ENCODE results near the gene TLX3.
"Not testable (repeated sequence)": the region's sequence is repeated elsewhere in the genome, so short reads cannot be mapped to it uniquely, and the experiment has no call there.

The TLX3 gene

DNA sequence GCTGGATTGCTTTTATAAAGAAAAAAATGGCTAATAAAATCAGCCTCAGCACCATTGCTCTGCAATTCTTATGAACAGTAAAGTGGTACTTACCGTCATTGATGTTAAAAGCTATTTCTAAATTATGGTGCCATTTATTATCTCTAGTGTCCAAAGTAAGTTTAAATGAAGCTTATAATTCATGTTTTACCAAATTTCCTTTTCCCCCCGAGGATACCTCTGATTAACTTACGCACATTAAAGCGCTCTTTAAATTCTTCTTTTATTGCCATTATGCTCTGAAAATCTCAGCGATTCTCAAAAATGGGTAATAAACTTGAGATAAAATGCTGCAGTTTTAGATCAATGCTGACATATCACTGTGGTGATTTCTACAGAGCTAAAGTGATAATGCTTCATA is 13.5 kb downstream of the TLX3 start:
- in situ Hi-C loops (cut with HindIII; ENCODE audit: low sequenced_read_pairs) = no loop called here

DNA sequence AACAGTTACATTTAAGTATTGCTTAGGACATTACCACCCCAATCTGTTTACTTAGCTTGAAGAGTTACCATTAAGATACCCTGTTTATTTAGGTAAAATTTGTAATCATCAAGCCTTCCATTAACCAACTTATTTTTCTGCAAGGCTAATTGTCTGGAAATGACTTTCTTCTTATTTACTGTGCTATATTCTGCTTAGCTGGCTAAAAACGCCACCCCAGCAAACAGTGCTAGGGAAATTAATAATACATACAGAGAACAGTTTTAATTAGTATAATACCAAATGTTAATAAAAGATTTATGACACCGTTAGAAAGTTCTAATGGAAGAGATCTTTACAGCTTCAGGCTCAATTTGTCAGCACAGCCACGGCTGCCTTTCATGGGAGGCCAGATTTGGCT is 14.0 kb downstream of the TLX3 start:
- in situ Hi-C loops (cut with HindIII; ENCODE audit: low sequenced_read_pairs) = no loop called here

DNA sequence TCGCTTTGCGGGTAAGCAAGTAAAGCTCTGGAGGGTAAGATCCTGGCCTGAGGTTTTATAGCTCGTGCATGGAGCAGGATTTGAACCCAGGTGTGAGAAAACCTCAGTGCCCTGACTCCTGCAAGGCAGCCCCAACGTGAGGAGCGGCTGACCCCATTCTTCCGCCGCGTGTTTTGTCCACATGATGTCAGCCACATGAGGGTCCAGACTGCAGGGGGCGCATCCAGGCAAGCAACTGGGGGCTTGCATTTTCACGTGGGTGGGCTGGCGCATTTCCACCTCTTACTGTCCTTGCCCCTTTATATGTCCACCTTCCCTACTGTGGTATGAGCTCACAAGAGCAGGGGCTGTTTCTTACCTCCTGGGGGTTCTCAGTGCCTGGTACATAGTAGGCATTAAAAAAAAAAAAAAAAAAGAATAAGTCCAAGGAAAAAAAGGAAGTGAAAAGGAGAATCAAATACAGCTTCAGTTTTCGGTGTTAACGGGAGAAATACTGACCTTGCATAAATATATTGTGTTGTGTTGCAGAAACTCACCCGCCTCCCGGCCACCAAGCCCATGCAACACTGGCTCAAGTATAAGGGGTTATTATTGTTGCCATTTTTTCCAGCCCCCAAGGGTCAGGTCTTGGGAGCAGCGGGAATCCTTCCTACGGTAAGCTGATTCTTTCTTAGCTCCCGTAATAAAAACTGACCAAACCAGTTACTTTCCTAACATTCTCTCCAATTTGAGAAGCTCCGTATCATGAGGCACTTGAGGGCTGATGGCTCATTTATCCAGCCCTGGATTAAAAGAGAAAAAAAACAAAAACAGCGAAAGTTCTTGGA is 15.0 kb downstream of the TLX3 start:
- in situ Hi-C loops (cut with HindIII; ENCODE audit: low sequenced_read_pairs) = no loop called here

DNA sequence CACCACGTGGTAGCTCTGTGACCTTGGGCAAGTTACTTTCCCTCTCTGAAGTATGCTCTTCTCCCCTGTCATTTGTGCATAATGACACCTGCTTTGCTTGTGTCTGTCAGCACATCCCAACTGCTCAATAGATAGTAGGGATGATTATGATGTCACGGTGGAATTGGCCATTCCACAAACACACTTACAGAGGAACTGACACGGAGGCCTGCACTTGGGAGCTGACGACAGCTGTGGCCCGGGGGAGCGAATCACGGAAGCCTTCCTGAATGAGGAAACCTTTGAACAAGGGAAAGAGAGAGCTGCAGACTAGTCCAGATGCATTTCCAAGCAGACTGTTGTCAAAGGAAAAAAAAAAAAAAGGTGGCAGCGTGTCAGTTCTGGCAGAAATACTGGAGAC is 21.0 kb downstream of the TLX3 start:
- in situ Hi-C loops (cut with HindIII; ENCODE audit: low sequenced_read_pairs) = no loop called here

DNA sequence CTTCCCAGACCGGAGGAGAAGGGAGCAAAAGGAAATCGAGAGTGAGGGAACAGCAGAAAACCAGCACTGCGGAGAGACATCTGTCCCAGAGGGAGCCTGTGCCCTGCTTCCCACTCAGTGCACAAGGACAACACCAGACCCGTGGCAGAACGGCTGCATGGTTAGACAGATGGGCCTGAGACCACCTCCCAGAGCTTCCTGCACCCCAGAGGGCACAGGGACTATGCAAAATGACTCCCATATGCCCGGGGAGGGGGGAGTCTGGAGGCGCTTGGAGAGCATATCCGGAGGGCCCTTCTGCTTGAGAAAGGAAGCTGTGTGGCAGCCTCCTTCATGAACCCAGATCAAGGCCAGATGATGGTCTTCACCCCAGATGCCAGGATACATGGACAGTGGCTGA is 26.6 kb downstream of the TLX3 start:
- in situ Hi-C loops (cut with HindIII; ENCODE audit: low sequenced_read_pairs) = loop anchor here (5.0 kb wide), 2 partner anchors 43 to 88 kb away; no protein-coding TSS in a partner anchor

DNA sequence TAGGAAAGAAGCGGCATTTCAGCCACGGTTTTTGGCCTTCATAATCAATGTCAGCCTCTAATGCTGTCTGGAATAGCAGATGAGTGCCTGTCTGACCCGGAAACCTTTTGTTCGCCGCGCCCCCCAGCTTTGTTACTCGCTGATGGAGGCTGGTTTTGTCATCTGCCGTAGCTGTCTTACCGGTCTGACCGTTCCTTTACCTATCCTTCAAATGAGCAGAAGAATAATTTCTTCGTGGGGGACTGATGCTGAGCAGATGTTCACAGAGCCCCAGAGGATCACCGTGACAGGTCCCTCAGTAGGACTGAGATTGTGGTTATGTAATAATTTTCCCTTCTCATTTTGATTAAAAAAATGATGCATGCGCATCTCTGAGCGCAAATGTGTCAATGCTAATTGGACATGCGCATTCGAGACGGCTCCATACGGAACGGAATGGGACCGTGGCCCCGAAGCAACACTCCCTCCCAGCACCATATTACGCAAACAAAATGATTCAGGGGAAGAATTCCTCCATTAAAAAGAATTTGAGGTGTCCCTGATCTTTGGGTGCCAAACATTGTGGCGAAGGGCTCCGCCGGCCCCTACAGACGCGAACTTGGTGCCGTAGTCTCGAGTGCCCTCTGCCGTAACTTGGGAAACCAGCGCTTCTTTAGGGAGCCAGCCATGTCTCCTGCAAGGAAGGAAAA is 27.6 kb downstream of the TLX3 start:
- in situ Hi-C loops (cut with HindIII; ENCODE audit: low sequenced_read_pairs) = loop anchor here (5.0 kb wide), 2 partner anchors 44 to 89 kb away; no protein-coding TSS in a partner anchor

DNA sequence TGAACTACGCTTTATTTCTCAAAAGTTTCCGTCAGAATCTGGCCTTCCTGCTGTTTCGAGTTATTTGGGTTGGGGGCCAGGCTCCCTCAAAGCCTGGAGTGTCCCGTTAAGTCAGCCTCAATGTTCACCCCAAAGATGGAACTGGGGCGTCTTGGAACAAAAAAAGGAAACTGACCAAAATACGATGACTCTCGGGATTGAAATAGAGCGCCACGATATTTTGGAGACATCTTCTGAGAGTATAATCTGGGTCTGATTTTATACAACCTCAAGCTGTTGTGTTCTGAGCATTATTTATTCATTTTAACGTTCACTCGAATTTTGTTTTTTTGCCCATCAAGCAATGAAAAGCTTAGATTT is 28.1 kb downstream of the TLX3 start:
- in situ Hi-C loops (cut with HindIII; ENCODE audit: low sequenced_read_pairs) = loop anchor here (5.0 kb wide), 2 partner anchors 45 to 90 kb away; no protein-coding TSS in a partner anchor

DNA sequence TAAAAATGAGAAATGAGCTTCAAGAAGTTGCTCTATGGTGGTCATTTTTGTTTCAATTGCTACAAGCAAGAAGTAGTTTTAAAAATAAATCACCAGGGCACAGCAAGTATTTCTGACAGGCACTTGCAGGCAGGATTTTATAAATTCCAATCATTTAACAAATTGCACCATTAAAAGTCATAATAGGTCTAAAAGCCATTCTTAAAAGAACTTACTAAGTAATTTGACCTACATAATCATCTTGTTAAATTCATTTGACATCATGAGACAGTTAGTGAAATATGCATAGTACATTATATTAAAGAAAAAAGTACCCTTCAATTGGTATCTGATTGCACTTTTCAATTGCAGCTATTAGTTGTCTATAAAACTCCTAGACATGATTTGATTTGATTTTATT is 31.0 kb downstream of the TLX3 start:
- in situ Hi-C loops (cut with HindIII; ENCODE audit: low sequenced_read_pairs) = no loop called here

DNA sequence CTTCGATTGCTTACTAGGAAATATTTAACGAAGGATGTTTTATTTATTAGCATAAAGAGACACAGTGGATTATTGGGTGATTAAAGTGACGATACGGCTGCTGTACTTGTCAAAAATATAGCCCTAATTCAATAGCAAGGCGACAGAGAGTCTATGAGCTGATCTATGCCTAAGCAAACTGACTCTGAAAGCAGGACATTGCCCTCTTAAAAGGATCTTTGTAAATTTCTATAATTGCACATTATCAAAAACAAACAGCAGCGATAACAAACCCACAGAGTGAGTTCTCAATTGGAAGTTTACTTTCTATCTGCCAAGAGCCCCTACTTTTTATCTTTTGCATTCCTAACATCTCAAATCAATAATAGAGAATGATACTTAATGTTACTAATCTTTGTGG is 31.4 kb downstream of the TLX3 start:
- in situ Hi-C loops (cut with HindIII; ENCODE audit: low sequenced_read_pairs) = no loop called here

DNA sequence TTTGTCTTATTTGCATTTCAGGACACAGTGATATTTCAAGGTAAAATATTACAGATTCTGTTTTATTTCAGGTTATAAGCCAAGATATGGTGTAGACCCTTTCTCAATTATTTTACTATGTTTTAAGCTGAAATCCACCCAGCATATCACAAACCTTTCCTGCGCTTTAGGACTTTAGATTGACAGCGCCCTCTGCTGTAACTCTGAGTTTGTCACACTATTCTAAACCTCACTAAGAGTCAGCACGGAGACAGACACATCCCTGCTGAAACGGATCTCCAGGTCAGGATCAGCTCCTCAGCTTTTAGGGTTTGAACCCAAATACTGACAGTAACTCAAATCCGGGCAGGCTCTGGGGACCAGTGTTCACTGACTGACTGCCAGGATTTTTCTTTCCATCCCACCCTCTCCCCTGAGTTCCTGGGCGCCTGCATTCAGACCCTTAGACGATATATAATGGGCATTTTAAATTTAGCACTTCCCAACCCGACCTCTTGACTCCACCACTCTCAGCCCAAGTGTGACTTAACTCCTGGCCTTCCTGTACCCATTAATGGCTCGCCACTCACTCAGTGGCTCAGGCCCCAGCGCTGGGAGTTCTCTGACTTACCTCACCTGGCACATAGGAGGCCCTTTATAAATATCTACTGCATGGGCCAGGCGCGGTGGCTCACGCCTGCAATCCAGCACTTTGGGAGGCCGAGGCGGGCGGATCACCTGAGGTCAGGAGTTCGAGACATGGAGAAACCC is 33.5 kb downstream of the TLX3 start:
- in situ Hi-C loops (cut with HindIII; ENCODE audit: low sequenced_read_pairs) = no loop called here

DNA sequence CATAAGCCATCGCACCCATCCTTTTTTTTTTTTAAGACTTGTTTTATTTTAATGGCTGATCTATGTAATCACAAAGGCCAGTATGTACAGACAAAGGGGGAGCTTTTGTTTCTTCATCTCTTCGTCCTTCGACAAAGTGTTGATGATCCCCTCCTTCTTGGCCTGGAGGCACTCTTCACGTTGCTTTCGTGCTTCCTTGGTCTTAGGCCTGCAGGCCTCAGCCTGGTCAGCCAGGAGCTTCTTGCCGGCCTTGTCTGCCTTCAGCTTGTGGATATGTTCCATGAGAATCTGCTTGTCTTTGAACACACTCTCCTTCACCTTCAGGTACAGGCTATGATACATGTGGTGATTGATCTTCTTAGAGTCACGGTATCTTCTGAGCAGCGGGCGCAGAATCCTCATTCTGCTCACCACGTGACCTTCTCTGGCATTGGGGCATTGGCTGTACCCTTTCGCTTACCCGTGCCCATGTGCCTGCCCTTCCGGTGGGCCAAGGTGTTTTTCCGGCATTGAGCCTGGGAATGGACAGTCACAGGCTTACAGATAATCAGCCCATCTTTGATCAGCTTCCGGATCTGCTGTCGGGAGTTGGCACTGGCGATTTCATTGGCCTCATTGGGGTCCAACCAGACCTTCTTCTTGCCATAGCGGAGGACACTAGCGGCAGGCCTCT is 36.0 kb downstream of the TLX3 start:
- in situ Hi-C loops (cut with HindIII; ENCODE audit: low sequenced_read_pairs) = no loop called here

DNA sequence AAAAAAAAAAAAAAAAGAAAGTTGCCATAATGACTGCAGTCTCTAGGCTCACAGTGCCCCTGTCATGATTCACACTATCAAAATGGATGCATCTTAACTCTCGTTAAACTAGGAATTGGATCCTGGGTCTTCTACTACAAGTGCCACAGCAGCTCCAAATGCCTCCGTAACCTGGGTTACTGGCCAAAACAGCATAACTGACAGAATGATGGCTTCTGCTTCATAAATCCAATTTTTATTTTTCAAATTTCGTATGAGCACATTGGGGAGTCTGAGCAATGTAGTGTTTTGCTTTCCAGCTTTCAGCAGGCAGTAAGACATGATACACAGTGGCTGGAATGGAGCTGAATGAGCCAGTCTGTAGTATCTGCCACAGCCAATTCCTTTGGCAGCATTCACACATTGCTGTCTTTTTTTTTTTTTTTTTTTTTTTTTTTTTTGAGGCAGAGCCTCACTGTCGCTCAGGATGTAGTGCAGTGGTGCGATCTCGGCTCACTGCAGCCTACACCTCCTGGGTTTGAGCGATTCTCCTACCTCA is 42.6 kb downstream of the TLX3 start:
- in situ Hi-C loops (cut with HindIII; ENCODE audit: low sequenced_read_pairs) = no loop called here

DNA sequence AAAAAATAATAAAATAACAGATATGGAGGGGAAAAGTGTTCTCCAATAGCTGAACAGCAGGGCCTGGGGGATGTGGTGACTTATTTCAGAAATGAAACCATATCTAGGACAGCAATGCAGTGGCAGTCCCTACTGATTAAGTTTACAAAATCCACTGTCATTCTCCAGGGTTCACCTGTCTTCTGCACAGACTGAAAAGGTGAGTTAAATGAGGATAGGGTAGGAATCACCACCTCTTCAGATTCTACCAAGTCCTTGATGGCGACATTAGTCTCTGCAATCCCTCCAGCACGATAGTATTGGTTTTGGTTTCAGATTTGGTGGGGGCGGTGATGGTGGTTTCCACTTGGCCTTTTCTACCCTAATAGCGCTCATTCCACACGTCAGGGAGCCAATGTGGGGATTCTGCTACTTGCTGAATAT is 46.3 kb downstream of the TLX3 start:
- in situ Hi-C loops (cut with HindIII; ENCODE audit: low sequenced_read_pairs) = no loop called here

DNA sequence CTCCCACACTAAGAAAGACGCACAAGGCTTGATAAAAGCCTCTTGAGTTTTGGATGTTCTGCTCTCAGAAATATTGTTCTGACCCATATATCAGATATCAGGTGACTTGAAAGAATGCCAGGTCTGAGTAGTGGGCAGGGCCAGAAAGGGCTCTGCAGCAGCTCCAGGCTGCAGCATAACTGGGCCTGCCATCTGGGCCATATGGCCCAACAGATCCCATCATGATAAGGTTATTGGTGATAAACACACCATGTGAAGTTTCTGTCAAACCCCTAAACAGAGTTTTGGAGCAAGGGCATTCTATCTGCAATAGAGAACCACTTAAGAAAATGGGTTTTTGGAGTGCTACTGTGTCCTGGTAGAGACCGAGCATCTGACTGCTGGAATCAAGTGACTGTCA is 48.8 kb downstream of the TLX3 start:
- in situ Hi-C loops (cut with HindIII; ENCODE audit: low sequenced_read_pairs) = no loop called here

DNA sequence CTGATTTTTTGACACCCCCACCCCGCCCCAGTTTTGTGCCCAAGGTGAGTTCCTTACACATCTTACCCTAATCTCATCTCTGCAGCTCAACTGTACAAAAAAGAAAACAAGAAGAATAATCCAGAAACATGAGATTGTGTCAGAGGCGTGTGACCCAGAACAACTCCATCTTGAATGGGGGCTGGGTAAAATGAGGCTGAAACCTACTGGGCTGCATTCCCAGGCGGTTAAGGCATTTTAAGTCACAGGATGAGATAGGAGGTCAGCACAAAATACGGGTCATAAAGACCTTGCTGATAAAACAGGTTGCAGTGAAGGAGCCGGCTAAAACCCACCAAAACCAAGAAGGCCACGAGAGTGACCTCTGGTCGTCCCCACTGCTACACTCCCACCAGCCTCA is 52.1 kb downstream of the TLX3 start:
- in situ Hi-C loops (cut with HindIII; ENCODE audit: low sequenced_read_pairs) = not testable (repeated sequence)
